Panc1 (cell line): Measurements from ENCODE around the gene SLC22A6. TPM values are rescaled to one million over a fixed set of nuclear protein-coding genes. Genes with fewer than 3 reads are reported as not detected.

Experiments used
- ATAC-seq: fragments of 200-7000 bp; cut with Tn5 transposase; 2 replicates; pipeline ENCODE4 v1.9.1; 2020; ENCODE audit warnings: mild to moderate bottlenecking, moderate library complexity
- BruUV-seq: library from RNA; stranded (reverse); fragments of 400-500 nt; replicated peaks from 2 replicates; lab custom pipeline; 2021; lab: Mats Ljungman, UMichigan
- CTCF ChIA-PET: fragments of 300-600 bp; sonication (Branson Sonifier 250); formaldehyde crosslinking; loops from one replicate; lab custom pipeline; 2022; ENCODE audit warnings: antibody characterized with exemption; lab: Charles Lee
- POLR2A ChIA-PET: fragments of 300-600 bp; sonication (Branson Sonifier 250); formaldehyde crosslinking; loops from one replicate; lab custom pipeline; 2022; ENCODE audit warnings: antibody characterized with exemption; lab: Charles Lee
- DNase-seq: peaks from one replicate; pipeline ENCODE4 v3.0.0-alpha.2; 2010; ENCODE audit warnings: low read depth, low spot score
- H3K27ac ChIP-seq: 2 replicates; pipeline ENCODE4 v1.5.1; 2011; ENCODE audit warnings: mild to moderate bottlenecking, low read length, inconsistent platforms
- H3K27me3 ChIP-seq: fragments of 200-500 bp; sonication (Bioruptor generic); 2 replicates; pipeline ENCODE4 v1.6.0; 2014; ENCODE audit warnings: low read length, inconsistent platforms; ENCODE audit not compliant: control insufficient read depth, insufficient read depth
- H3K36me3 ChIP-seq: fragments of 200-500 bp; sonication (Bioruptor generic); 2 replicates; pipeline ENCODE4 v1.5.1; 2014; ENCODE audit warnings: inconsistent platforms, mild to moderate bottlenecking, low read length, moderate library complexity; ENCODE audit not compliant: control insufficient read depth, insufficient read depth
- H3K4me1 ChIP-seq: 2 replicates; pipeline ENCODE4 v1.5.1; 2011; ENCODE audit warnings: inconsistent platforms, mild to moderate bottlenecking, low read length, moderate library complexity; ENCODE audit not compliant: control insufficient read depth, insufficient read depth
- H3K4me3 ChIP-seq, 2 experiments: 2 replicates each; pipeline ENCODE4 v1.5.1; 2011 to 2012; ENCODE audit warnings: low read depth in 2 of 2, low read length in 2 of 2, mild to moderate bottlenecking in 2 of 2, inconsistent platforms in 1 of 2, moderate library complexity in 1 of 2
- H3K9me3 ChIP-seq: fragments of 200-500 bp; sonication (Bioruptor generic); 2 replicates; pipeline ENCODE4 v1.5.1; 2014; ENCODE audit warnings: low read depth, mild to moderate bottlenecking, inconsistent platforms, low read length, moderate library complexity; ENCODE audit not compliant: control insufficient read depth, insufficient read depth
- CTCF ChIP-seq: fragments of 450-650 bp; IDR thresholded peaks from 2 replicates; pipeline ENCODE4 v1.5.1; 2017; ENCODE audit warnings: mild to moderate bottlenecking
- POLR2AphosphoS5 ChIP-seq: IDR thresholded peaks from 2 replicates; pipeline ENCODE4 v1.6.1; 2012; ENCODE audit warnings: mild to moderate bottlenecking, low read depth, low read length, moderate library complexity
- REST ChIP-seq, 2 experiments: IDR thresholded peaks; 2 replicates each; pipeline ENCODE4 v1.6.1; 2011 to 2012; ENCODE audit warnings: low read depth in 2 of 2, control low read depth in 1 of 2, low read length in 1 of 2, mild to moderate bottlenecking in 1 of 2, moderate library complexity in 1 of 2; ENCODE audit not compliant: insufficient read depth in 1 of 2
- SIN3A ChIP-seq: IDR thresholded peaks from 2 replicates; pipeline ENCODE4 v1.6.1; 2012; ENCODE audit warnings: low read depth, mild to moderate bottlenecking, low read length, moderate library complexity, borderline replicate concordance; ENCODE audit not compliant: insufficient read depth
- TCF7L2 ChIP-seq: IDR thresholded peaks from 2 replicates; pipeline ENCODE4 v1.6.1; 2011; ENCODE audit warnings: mild to moderate bottlenecking, low read depth, low read length, inconsistent platforms
- in situ Hi-C: cut with HindIII; loops from 2 replicates; pipeline ENCODE4 v1.10.0; 2016; ENCODE audit warnings: low sequenced_read_pairs, low pct_unique_long_range_greater_than_20kb
- intact Hi-C: fragments of 100-400 bp; cut with micrococcal nuclease; formaldehyde crosslinking; loops from one replicate; pipeline ENCODE4 v1.10.0; 2022; ENCODE audit not compliant: unreplicated experiment
- total RNA-seq: library from RNA; stranded (reverse); gene quantifications from one replicate; pipeline ENCODE4 v1.2.1, GENCODE V29; 2021; ENCODE audit not compliant: unreplicated experiment

SLC22A6 gene
- total RNA-seq, 1 experiment from 2014 or later, result not detected

- Histone ChIP-seq H3K4me1 (peaks cover 7% of the 10 kb centered on the region), H3K27ac (no peak overlapping the region), H3K36me3 (no peaks in the 10 kb centered on the region), H3K4me3 (no peak overlapping the region), H3K9me3 (no peaks in the 10 kb centered on the region), H3K27me3 (no peaks in the 10 kb centered on the region; the same call in 1 of the 2 replicates)
- in situ Hi-C loops, result no loop called here
- intact Hi-C loops, result no loop called here
- POLR2A ChIA-PET, result no interaction called here
- no peak for TF ChIP-seq CTCF
- TF ChIP-seq TCF7L2, result no peak
- TF ChIP-seq POLR2AphosphoS5, result no peak
- TF ChIP-seq REST (IDR thresholded peaks at IDR 0.05; ENCODE audit: insufficient read depth in 1 of 2, low read depth in 2 of 2, low read length in 1 of 2), result no peak
- no peak for TF ChIP-seq SIN3A
- BruUV-seq, result no TSS peak
- ATAC-seq (no peak), DNase-seq (no peak)
- CTCF ChIA-PET, result interaction anchor here (0.6 kb wide), 1 partner anchor 142 kb away, joined by 3 read pairs; no protein-coding TSS in a partner anchor
These were observed 28.1 kb upstream of the SLC22A6 start for GRCh38 chr11:63012839-63013238.

- TF ChIP-seq SIN3A (no peak), CTCF (no peak), TCF7L2 (no peak), POLR2AphosphoS5 (no peak), REST (IDR thresholded peaks at IDR 0.05; ENCODE audit: insufficient read depth in 1 of 2, low read depth in 2 of 2, low read length in 1 of 2) (no peak)
- intact Hi-C loops (no loop called here), in situ Hi-C loops (no loop called here)
- BruUV-seq, result no TSS peak
- Histone ChIP-seq H3K36me3 (no peaks in the 10 kb centered on the region), H3K4me1 (peaks cover 4% of the 10 kb centered on the region), H3K4me3 (no peak overlapping the region), H3K9me3 (no peaks in the 10 kb centered on the region), H3K27ac (no peak overlapping the region), H3K27me3 (no peaks in the 10 kb centered on the region)
- ChIA-PET POLR2A (no interaction called here), CTCF (no interaction called here)
- DNase-seq (no peak), ATAC-seq (no peak)
These were observed 27.7 kb upstream of the SLC22A6 start for GRCh38 chr11:63012430-63012829.
